ENCODE data around the gene SEPSECS. TPM values are rescaled to one million over a fixed set of nuclear protein-coding genes. Genes with fewer than 3 reads are reported as not detected.

The SEPSECS gene
- polyA plus RNA-seq, 3 donors: 0.65 to 5.8 (median 2.1) TPM

DNA sequence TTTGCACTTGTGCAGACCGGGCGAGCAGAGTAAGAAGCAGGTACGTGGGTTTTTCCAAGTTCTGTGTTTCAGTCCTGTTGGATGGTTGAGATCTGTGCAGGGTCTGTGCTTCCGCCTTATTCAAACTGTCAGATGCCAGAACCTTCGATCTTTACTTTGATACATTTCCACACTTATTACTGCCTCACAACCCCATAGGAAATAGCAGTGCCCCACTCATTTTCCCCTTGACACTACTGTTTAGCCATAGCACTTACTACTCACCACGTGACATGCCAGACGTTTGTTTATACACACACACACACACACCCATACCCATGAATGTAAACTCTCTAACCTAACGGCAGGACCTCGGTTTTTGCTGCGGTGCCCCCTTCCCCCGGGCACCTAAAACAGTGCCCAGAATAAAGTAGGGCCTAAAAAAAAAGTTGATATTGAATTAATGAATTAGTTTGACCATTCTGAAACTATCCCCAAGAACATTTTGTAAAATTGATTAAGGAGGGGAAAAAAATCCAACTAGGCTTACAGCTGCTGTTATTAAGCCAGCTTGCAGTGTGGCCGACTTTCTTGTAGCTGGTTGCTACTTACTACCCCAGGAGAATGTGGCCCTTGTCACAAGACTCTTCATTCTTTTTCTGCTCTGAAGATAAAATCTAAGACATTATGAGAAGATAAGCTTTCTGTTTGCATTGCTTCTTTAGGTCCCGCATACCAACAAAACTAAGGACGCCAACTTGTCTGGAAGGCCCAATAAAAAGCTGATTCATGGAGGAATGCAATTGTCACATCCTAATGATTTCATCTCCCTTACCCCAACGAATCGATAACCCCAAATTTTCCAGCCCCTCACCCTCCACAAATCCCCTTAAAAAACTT lies 704 bp upstream of the SEPSECS start:
- Histone ChIP-seq H3K4me1 (ENCODE audit: control insufficient read depth in 1 of 2, insufficient read depth in 2 of 2, low read length in 2 of 2) (peaks cover 31 to 41% of the 10 kb centered on the region in 2 donors), H3K36me3 (replicated peaks in 1 of 2; ENCODE audit: control insufficient read depth in 1 of 2, insufficient read depth in 2 of 2, low read length in 2 of 2) (peaks cover 0 to 5% of the 10 kb centered on the region in 2 donors), H3K9me3 (replicated peaks in 1 of 2; ENCODE audit: control insufficient read depth in 1 of 2, insufficient read depth in 1 of 2, low read length in 2 of 2) (no peaks in the 10 kb centered on the region), H3K27me3 (ENCODE audit: control insufficient read depth in 2 of 2, insufficient read depth in 2 of 2, low read length in 2 of 2) (no peaks in the 10 kb centered on the region), H3K4me2 (replicated peaks; ENCODE audit: extremely low read depth, low read length, poor library complexity, severe bottlenecking) (peak overlapping the region; percentile 96), H3K79me2 (ENCODE audit: insufficient read depth, low read length) (peaks cover 54% of the 10 kb centered on the region), H3K4me3 (replicated peaks in 1 of 3; ENCODE audit: low read depth in 2 of 3, low read length in 3 of 3) (peak overlapping the region; percentile 62 to 93 (median 92)), H3K27ac (ENCODE audit: low read depth in 1 of 2, low read length in 2 of 2) (peak overlapping the region; percentile 98), H4K20me1 (ENCODE audit: insufficient read depth, low read length) (peaks cover 4% of the 10 kb centered on the region), H2AFZ (ENCODE audit: insufficient read depth, low read depth, low read length, poor library complexity, severe bottlenecking) (peak overlapping the region; percentile 93), H3K9ac (ENCODE audit: insufficient read depth, low read length, poor library complexity, severe bottlenecking) (peak overlapping the region; percentile 93)
- Mint-ChIP-seq H3K9me3 (peaks cover 0 to 2% (median 1%) of the 10 kb centered on the region in 7 donors), H3K4me1 (peaks cover 45% of the 10 kb centered on the region), H3K27ac (peak overlapping the region; percentile 90 to 99 (median 98)), H3K4me3 (peak overlapping the region; percentile 86 to 96), H3K36me3 (peaks cover 5 to 25% of the 10 kb centered on the region in 2 donors), H3K27me3 (ENCODE audit: low read depth in 3 of 3) (peaks cover 0 to 4% (median 0%) of the 10 kb centered on the region in 3 donors)
- intact Hi-C loops (cut with micrococcal nuclease): loop anchor here in 1 of 2 donors (5.0 to 10.0 kb wide), 4 partner anchors 151 to 579 kb away; partner anchors contain the start of genes ANAPC4, DHX15 and ZCCHC4
- DNase-seq: no peak
- 0% methylated on average over 3 of the region's 16 CpGs for WGBS (ENCODE audit: insufficient coverage)
- TF ChIP-seq CTCF (IDR thresholded peaks at IDR 0.05): no peak

DNA sequence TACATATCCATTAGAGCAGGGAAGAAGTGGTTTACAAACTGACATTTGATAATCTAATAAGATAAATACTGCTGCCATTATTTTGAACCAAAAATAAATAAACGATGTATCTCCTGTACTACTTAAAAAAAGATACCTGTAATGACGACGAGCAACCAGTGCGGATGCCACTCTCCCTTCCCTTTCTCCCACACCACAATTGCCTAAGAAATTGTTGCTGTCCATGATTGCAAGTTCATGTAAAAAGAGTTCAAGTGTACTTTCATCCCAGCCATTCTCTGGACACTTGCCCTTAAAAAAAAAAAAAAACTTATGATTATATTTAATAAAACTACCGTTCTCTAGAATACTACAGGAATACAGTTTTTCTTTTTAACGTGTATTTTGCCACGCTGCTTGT lies 1.4 kb downstream of the SEPSECS start:
- Histone ChIP-seq H3K4me3 (replicated peaks in 1 of 3; ENCODE audit: low read depth in 2 of 3, low read length in 3 of 3) (no peak overlapping the region), H3K4me1 (ENCODE audit: control insufficient read depth in 1 of 2, insufficient read depth in 2 of 2, low read length in 2 of 2) (peaks cover 31 to 39% of the 10 kb centered on the region in 2 donors), H3K79me2 (ENCODE audit: insufficient read depth, low read length) (peaks cover 33% of the 10 kb centered on the region), H3K36me3 (replicated peaks in 1 of 2; ENCODE audit: control insufficient read depth in 1 of 2, insufficient read depth in 2 of 2, low read length in 2 of 2) (peaks cover 10 to 16% of the 10 kb centered on the region in 2 donors), H3K27ac (ENCODE audit: low read depth in 1 of 2, low read length in 2 of 2) (no peak overlapping the region), H3K9ac (ENCODE audit: insufficient read depth, low read length, poor library complexity, severe bottlenecking) (no peak overlapping the region), H3K9me3 (replicated peaks in 1 of 2; ENCODE audit: control insufficient read depth in 1 of 2, insufficient read depth in 1 of 2, low read length in 2 of 2) (no peaks in the 10 kb centered on the region), H4K20me1 (ENCODE audit: insufficient read depth, low read length) (peaks cover 4% of the 10 kb centered on the region), H3K4me2 (replicated peaks; ENCODE audit: extremely low read depth, low read length, poor library complexity, severe bottlenecking) (peak overlapping the region; percentile 96), H3K27me3 (ENCODE audit: control insufficient read depth in 2 of 2, insufficient read depth in 2 of 2, low read length in 2 of 2) (no peaks in the 10 kb centered on the region), H2AFZ (ENCODE audit: insufficient read depth, low read depth, low read length, poor library complexity, severe bottlenecking) (peak overlapping the region; percentile 93)
- Mint-ChIP-seq H3K9me3 (peaks cover 0 to 1% (median 0%) of the 10 kb centered on the region in 7 donors), H3K4me3 (peak overlapping the region in 1 of 2 donors; percentile 86), H3K27me3 (ENCODE audit: low read depth in 3 of 3) (peaks cover 0 to 4% (median 0%) of the 10 kb centered on the region in 3 donors), H3K4me1 (peaks cover 41% of the 10 kb centered on the region), H3K36me3 (peaks cover 4 to 13% of the 10 kb centered on the region in 2 donors), H3K27ac (peak overlapping the region in 2 of 7 donors; percentile 98 to 99)
- no peak for DNase-seq
- TF ChIP-seq CTCF (IDR thresholded peaks at IDR 0.05): no peak
- 93% methylated on average over 3 of the region's 7 CpGs for whole genome bisulfite sequencing (ENCODE audit: insufficient coverage)
- intact Hi-C loops (cut with micrococcal nuclease): no loop called here

Measured in CD14-positive monocyte (primary cell).